ENCODE measurements around the gene EXOC6.

The EXOC6 gene

GRCh38 chr10:93067443-93068365, 219.4 kb downstream of the EXOC6 start:
- DNase-seq, result no peak

DNA sequence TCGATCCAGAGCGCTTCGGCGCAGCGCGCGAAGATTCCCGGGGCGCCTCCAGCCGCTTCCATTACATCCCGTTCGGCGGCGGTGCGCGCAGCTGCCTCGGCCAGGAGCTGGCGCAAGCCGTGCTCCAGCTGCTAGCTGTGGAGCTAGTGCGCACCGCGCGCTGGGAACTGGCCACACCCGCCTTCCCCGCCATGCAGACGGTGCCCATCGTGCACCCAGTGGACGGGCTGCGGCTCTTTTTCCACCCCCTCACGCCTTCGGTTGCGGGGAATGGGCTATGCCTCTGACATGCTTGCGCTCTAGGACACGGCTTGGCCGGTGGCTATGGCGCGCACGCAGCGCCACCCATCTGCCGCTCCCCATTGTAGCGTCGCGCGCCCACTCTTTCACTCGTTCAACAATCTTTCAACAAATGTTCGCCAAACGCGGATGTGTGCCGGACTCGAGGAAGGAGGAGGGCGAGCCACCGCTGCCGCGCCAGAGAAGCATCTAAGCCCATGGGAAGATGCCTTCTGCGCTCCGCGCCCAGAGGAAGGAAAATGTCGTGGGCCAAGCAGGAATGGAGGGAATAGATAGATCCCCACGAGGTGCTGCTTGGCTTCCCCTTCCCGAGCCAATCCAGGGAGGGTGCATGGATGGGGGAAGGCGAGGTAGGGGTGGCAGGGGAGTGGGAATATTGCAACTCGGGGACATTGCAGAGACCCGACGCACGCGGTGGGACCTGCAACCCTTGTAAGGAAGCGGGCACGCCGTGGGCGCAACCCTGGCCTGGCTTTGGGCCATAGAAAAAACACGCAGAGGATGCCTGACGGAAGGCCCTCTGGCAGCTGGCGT, 220.3 kb downstream of the EXOC6 start:
- DNase-seq, result peak in 1 of 2 experiments; percentile 41

DNA sequence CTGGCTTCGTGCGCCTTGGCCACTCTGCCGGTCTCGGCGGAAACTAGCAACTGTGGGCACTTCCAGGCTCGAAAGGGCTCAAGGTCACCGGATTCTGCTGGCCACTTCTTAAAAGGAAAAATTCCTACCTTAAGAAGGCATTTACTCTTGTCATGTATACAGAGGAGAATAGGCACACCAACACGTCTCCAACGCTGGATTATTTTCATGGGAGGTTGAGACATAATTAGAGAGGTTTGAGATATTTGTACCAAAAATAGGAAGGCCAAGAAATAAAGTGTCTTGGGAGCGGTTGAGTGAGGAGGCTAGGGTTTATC, 220.9 kb downstream of the EXOC6 start:
- DNase-seq, result no peak

DNA sequence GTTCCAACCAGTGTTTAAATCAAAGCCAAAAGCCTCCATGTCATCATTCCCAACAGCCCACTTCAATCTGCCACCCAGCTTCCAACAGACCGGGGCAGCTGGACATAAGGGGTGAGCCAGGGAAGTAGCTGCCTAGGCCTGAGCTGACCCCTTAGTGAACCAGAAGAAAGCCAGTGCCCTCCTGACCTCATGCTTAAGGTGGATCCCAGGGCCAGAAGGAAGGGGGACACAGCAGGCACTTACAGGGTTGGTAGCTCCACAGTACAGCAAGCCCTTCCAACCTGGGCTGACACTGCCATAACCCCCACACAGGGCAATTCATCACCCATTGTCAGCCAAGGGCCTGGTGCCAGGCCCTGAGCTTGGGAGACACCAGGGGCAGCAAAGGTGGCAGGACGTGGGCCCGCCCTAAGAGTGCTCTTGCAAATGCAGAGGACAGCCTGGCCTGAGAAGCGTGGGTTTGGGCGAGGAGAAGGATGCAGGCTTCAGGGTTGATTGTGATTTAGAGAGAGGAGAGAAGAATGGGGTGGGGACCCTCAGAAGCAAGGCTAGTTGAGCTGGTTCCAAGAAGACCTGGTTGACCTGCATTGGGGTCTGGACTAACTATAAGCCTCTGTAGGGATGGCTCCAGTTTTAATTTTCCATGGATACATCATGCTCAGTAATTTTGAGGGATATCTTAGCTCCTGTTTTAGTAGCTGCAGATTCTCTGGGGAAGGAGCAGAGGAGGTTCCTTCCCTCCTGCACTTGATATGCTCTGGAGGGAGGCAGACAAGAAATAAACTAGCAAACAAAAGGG, 222.3 kb downstream of the EXOC6 start:
- DNase-seq, result no peak

GRCh38 chr10:93071177-93071472, 222.8 kb downstream of the EXOC6 start:
- DNase-seq, result no peak

- DNase-seq, result no peak
Measured at GRCh38 chr10:93071674-93072224, 223.4 kb downstream of the EXOC6 start.

GRCh38 chr10:93072225-93072712, 223.9 kb downstream of the EXOC6 start:
- DNase-seq, result peak in 1 of 2 experiments; percentile 43

DNA sequence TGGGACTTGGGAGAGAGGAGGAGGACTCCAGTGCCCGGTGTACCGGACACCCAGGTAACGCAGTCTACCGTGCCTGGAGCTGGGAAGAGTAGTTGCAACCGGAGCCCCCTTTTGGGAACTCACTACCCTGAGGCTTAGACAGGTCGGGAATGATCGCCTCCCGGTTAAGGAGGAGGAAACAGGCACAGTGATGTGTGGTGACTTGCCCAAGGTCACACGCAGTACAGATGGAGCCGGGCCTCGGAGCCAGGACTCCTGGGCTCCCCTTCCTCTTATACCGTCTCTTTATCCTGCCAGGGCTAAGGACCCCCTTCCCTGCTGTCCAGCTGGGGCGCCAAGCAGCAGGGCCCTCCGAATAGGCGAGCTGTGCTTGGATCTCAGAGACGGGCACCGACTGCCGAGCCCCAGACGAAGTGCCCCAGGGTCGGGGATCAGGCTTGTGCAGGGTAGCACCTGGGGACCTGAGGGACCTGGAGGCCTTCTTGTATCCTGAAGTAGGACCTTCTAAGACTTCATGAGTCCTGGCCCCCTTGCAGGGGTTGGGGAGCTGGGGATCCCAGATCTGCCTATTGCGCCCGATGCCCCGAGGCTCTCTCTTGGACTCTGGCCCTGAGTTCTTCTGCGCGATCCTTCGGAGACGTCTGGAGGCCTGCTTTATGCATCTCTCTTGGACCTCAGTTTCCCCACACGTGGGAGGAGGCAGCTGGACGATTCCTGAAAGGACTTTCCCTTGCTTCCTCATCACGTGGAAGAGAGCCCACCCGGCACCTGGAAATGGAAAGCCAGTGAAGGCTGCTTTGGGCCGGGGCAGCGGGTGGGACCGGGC, 224.6 kb downstream of the EXOC6 start:
- DNase-seq, result no peak

DNA sequence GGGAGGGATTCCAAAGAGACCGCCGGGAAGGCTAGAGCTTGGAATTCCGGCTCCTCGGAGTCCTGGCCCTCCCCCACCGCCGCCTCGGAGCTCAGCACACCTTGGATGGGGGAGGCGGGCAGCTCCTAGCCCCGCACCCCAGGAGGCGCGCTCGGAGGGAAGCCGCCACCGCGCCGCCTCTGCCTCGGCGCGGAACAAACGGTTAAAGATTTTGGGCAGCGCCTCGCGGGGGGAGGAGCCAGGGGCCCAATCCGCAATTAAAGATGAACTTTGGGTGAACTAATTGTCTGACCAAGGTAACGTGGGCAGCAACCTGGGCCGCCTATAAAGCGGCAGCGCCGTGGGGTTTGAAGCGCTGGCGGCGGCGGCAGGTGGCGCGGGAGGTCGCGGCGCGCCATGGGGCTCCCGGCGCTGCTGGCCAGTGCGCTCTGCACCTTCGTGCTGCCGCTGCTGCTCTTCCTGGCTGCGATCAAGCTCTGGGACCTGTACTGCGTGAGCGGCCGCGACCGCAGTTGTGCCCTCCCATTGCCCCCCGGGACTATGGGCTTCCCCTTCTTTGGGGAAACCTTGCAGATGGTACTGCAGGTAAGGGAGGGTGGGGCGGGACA, 225.3 kb downstream of the EXOC6 start, which contains the start of gene CYP26A1:
TSS of gene CYP26A1 (plus strand) at position 355 of the 608 bp plus-strand sequence. CDS start at position 397, 42 bp downstream.
- peak in 1 of 2 experiments; percentile 14 for DNase-seq

DNA sequence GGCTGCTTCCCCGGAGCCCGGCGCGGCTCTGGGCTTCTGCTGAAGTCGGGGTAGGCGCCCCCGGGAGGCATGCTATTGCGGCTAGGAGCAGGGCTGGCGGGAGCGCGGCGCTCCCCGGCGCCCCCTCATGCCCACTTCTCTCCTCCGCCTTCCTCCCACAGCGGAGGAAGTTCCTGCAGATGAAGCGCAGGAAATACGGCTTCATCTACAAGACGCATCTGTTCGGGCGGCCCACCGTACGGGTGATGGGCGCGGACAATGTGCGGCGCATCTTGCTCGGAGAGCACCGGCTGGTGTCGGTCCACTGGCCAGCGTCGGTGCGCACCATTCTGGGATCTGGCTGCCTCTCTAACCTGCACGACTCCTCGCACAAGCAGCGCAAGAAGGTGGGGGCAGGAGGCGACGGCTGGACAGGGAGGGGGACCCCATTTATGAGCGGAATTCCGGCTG, 225.9 kb downstream of the EXOC6 start:
- no peak for DNase-seq

- no peak for DNase-seq
Measured at GRCh38 chr10:93074597-93075368, 226.5 kb downstream of the EXOC6 start.

DNA sequence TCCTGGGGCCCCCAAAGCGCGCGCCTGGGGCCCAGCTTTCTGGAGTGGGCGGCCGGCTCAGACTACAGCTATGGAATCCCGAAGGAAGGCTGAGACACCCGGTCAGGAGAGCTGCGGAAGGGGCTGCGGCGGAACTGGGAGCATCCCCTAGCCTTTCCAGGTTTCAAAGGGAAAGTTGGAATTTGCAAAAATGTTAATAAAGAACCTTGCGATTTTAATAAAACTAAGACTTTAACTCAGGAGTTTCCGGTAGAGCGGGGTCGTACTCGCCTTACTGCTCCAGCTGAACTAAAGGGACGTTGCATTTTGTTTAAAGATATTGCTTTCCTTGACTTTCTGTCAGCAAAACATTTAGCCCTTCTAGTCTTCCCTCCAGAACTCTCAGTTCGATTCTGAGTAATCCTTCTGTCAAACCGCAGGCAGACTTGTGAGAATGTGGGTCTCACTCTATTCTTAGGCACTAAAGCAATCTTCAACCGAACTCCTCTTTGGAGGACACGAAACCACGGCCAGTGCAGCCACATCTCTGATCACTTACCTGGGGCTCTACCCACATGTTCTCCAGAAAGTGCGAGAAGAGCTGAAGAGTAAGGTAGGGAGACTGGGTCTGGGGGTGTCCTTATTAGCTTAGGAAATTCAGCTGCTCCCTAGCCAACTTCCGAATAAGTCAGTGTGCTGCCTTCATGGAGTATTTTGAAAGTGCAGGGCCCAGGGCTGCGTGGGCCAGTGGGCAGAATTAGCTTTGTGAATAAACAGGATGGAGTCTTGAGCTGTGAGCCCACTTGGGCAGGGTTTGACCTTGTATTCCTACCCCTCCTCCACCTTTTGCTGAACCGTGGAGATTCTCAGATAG, 227.3 kb downstream of the EXOC6 start:
- no peak for DNase-seq

DNA sequence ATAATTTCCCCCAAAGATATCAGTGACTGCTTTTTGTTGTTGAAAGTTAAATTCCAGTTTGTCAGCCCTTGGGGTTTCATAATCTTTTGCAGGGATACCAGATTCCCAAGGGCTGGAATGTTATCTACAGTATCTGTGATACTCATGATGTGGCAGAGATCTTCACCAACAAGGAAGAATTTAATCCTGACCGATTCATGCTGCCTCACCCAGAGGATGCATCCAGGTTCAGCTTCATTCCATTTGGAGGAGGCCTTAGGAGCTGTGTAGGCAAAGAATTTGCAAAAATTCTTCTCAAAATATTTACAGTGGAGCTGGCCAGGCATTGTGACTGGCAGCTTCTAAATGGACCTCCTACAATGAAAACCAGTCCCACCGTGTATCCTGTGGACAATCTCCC, 228.6 kb downstream of the EXOC6 start:
- DNase-seq, result no peak

GRCh38 chr10:93077860-93078337, 229.6 kb downstream of the EXOC6 start:
- no peak for DNase-seq

DNA sequence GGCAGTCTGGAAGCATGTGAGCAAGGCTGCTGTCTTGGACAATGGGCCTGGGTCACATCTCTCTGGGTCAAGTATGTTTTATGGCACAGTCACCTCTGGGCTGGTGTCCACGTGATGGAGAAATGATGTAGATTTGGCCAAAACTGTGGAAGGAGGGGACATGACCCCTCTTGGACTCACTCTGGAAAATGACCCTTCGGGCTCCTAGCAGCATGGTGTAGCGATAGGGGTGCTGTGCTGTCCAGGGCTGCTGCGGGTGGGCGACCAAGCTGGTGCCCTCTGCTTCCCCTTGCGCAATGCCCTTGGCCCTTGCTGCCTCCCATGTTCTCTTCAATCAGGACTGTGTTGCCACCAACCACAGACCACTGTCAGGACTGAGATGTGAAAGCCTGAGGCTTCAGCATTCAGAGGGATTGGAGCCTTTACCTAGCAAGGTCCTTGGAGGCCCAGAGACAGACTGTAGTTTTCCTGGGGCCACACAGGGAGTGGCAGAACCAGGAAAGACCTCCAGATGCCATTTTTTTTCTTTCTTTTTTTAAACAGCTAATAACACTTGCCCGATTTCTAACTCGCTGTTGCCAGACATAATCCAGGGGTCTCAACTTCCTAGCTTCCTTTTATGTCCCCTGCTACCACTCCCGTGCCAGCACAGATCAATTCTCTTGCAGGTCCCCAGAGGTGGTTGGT, 231.5 kb downstream of the EXOC6 start:
- no peak for DNase-seq

GRCh38 chr10:93080350-93081046, 232.2 kb downstream of the EXOC6 start:
- peak in 1 of 2 experiments; percentile 24 for DNase-seq

GRCh38 chr10:93081318-93081717, 233.0 kb downstream of the EXOC6 start:
- no peak for DNase-seq

DNA sequence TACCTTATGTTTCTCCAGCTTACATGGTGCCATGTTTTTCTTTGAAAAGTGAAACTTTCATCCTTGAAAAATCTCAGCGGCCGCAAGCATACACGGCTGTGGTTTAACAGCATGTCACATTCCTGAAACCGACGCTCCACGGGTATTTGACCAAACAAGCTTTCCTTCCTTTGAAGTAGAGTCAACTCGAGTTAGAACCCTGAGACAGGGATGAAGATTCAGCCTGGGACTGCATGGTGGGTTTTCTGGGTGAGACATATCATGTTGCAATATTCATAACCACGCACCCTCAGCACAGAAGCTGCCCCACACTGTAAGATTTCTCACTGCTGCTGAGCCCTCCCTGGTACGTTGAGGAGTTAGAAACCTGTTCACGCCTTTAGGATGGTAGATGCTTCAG, 233.5 kb downstream of the EXOC6 start:
- no peak for DNase-seq
